Measurements from ENCODE around the gene CEACAM5.

DNA sequence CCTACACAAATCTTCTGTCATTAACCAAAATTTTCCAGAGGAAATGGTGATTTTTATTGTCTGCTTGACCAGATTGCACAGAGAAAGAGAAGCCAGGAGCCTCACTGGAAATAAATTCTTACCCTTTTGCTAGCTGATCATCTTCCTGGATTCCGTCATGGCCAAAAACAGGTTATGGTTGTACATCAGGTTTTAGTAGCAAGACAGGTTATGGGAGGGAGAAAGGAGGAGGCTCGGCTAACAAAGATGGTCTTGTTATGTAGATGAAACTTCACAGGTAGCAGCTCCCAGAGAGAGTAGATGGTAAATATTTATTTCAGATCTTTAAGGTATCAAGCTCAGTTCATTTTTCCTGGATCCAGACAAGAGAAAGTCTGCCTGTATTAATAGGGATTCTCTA is 68.3 kb downstream of the CEACAM5 start:
- TF ChIP-seq, protein P1, sequence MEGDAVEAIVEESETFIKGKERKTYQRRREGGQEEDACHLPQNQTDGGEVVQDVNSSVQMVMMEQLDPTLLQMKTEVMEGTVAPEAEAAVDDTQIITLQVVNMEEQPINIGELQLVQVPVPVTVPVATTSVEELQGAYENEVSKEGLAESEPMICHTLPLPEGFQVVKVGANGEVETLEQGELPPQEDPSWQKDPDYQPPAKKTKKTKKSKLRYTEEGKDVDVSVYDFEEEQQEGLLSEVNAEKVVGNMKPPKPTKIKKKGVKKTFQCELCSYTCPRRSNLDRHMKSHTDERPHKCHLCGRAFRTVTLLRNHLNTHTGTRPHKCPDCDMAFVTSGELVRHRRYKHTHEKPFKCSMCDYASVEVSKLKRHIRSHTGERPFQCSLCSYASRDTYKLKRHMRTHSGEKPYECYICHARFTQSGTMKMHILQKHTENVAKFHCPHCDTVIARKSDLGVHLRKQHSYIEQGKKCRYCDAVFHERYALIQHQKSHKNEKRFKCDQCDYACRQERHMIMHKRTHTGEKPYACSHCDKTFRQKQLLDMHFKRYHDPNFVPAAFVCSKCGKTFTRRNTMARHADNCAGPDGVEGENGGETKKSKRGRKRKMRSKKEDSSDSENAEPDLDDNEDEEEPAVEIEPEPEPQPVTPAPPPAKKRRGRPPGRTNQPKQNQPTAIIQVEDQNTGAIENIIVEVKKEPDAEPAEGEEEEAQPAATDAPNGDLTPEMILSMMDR (IDR thresholded peaks at IDR 0.05; ENCODE audit: low read length), result no peak
- no peak for TF ChIP-seq EZH2 (IDR thresholded peaks at IDR 0.05; ENCODE audit: borderline replicate concordance, low read length)
